DND-41 (cell line): Measurements from ENCODE around the gene WNT7B.

Source experiments
- EZH2 ChIP-seq: IDR thresholded peaks from 3 replicates; pipeline ENCODE4 v1.6.1; 2012; ENCODE audit warnings: borderline replicate concordance, low read depth, mild to moderate bottlenecking, moderate library complexity, low read length, inconsistent platforms; ENCODE audit not compliant: severe bottlenecking
- TF ChIP-seq, protein P1 (sequence below): IDR thresholded peaks from 2 replicates; pipeline ENCODE4 v1.5.1; 2012; ENCODE audit warnings: borderline replicate concordance, low read length, moderate library complexity, mild to moderate bottlenecking; ENCODE audit not compliant: poor library complexity, severe bottlenecking; ENCODE audit errors: extremely low read depth

DNA sequence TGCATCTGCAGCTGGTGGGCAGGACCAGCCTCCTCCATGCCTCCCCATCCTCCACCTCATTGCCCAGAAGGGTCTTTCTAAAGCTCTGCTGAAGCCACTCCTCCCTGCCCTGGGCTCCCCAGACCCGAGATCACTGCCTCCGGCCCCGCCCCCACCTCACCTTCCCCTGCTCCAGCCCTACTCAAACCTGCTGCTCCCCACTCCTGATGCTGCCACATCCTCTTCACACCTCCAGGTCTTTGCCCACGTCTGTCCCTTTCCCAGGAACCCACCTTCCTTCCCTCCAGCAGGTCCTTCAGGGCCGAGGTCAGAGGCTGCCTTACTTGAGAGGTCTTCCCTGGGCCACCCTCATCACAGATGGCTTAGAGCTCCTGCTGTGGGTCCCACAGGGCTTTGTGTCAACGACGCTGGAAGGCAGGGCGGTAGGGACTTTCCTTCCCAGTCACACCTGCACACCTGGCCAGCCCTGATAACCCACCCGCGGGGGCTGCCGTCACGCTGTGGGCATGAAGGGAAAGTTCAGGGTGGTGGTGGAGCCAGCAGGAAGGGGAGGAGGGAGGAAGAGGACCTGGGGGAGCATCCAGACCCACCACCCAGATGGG lies 11.9 kb downstream of the WNT7B start:
- TF ChIP-seq, protein P1, sequence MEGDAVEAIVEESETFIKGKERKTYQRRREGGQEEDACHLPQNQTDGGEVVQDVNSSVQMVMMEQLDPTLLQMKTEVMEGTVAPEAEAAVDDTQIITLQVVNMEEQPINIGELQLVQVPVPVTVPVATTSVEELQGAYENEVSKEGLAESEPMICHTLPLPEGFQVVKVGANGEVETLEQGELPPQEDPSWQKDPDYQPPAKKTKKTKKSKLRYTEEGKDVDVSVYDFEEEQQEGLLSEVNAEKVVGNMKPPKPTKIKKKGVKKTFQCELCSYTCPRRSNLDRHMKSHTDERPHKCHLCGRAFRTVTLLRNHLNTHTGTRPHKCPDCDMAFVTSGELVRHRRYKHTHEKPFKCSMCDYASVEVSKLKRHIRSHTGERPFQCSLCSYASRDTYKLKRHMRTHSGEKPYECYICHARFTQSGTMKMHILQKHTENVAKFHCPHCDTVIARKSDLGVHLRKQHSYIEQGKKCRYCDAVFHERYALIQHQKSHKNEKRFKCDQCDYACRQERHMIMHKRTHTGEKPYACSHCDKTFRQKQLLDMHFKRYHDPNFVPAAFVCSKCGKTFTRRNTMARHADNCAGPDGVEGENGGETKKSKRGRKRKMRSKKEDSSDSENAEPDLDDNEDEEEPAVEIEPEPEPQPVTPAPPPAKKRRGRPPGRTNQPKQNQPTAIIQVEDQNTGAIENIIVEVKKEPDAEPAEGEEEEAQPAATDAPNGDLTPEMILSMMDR: no peak
- TF ChIP-seq EZH2: no peak
